MCF 10A (cell line): ENCODE data around the gene GPR75. TPM values are rescaled to one million over a fixed set of nuclear protein-coding genes. Genes with fewer than 3 reads are reported as not detected.

Source experiments
- BruUV-seq: library from RNA; stranded (reverse); fragments of 400-500 nt; replicated peaks from 2 replicates; lab custom pipeline; 2021; lab: Mats Ljungman, UMichigan
- CTCF ChIA-PET: fragments of 300-600 bp; sonication (Branson Sonifier 250); formaldehyde crosslinking; extraction: SDS; loops from one replicate; lab custom pipeline; 2021; ENCODE audit warnings: antibody characterized with exemption, inconsistent platforms; lab: Yijun Ruan, JAX
- POLR2A ChIA-PET: fragments of 300-600, 350-650 bp; sonication (Branson Sonifier 250); formaldehyde crosslinking; extraction: SDS; loops from one replicate; lab custom pipeline; 2020; ENCODE audit warnings: antibody characterized with exemption, inconsistent platforms; lab: Yijun Ruan, JAX
- DNase-seq: peaks from one replicate; pipeline ENCODE4 v3.0.0-alpha.2; 2018; ENCODE audit not compliant: unreplicated experiment
- H3K27ac Mint-ChIP-seq: one replicate; pipeline ENCODE4 v1.8.0; 2022; ENCODE audit warnings: mild to moderate bottlenecking, low read depth, mixed read lengths; ENCODE audit not compliant: unreplicated experiment
- H3K27me3 Mint-ChIP-seq: one replicate; pipeline ENCODE4 v1.8.0; 2022; ENCODE audit warnings: mixed read lengths; ENCODE audit not compliant: insufficient read depth, unreplicated experiment
- H3K36me3 Mint-ChIP-seq: one replicate; pipeline ENCODE4 v1.8.0; 2022; ENCODE audit warnings: mild to moderate bottlenecking, moderate library complexity, mixed read lengths; ENCODE audit not compliant: insufficient read depth, unreplicated experiment
- H3K4me1 Mint-ChIP-seq: one replicate; pipeline ENCODE4 v1.8.0; 2022; ENCODE audit warnings: mixed read lengths; ENCODE audit not compliant: insufficient read depth, unreplicated experiment
- H3K4me3 Mint-ChIP-seq: one replicate; pipeline ENCODE4 v1.8.0; 2022; ENCODE audit warnings: mild to moderate bottlenecking, moderate library complexity, mixed read lengths; ENCODE audit not compliant: unreplicated experiment
- H3K9me3 Mint-ChIP-seq: one replicate; pipeline ENCODE4 v1.8.0; 2022; ENCODE audit warnings: mixed read lengths; ENCODE audit not compliant: unreplicated experiment
- CTCF ChIP-seq: fragments of 200-600 bp; IDR thresholded peaks from one replicate; pipeline ENCODE4 v1.8.0; 2022; ENCODE audit warnings: antibody characterized with exemption, mild to moderate bottlenecking; ENCODE audit not compliant: unreplicated experiment
- intact Hi-C: fragments of 100-400 bp; cut with micrococcal nuclease; formaldehyde crosslinking; loops from 2 replicates; pipeline ENCODE4 v1.14.1; 2022
- total RNA-seq: library from RNA; stranded (reverse); gene quantifications from 2 replicates; pipeline ENCODE4 v1.2.3, GENCODE V29; 2022

Gene GPR75
- total RNA-seq, 1 experiment from 2014 or later: 4.0 TPM

GRCh38 chr2:53901192-53901591, 41.4 kb upstream of the GPR75 start:
- no peak overlapping the region for H3K27ac Mint-ChIP-seq
- H3K36me3 Mint-ChIP-seq: peaks cover 75% of the 10 kb centered on the region
- TF ChIP-seq CTCF: no peak
- ChIA-PET CTCF (no interaction called here), POLR2A (interaction anchor here (0.6 kb wide), 1 partner anchor 32 kb away, joined by 3 read pairs; no protein-coding TSS in a partner anchor)
- BruUV-seq: no TSS peak
- no peaks in the 10 kb centered on the region for H3K9me3 Mint-ChIP-seq
- no peak for DNase-seq
- no peaks in the 10 kb centered on the region for H3K27me3 Mint-ChIP-seq
- H3K4me1 Mint-ChIP-seq: peaks cover 10% of the 10 kb centered on the region
- no peak overlapping the region for H3K4me3 Mint-ChIP-seq
- intact Hi-C loops: no loop called here

DNA sequence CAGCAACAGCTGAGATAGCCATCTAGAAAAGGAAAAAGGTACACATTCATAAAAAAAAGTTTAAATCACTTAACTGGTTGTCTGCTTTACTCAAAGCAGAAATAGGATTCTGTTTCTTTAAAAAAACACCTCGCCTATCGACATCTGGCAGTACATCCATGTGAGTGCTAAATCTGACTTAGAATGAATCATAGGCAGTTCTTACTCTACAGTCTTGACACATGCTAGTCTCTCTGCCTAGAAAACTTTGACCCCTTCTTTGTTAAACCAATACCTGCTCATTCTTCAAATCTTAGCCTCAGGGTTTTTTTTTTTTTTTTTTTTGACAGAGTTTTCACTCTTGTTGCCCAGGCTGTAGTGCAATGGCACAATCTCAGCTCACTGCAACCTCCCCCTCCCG, 37.1 kb upstream of the GPR75 start:
- TF ChIP-seq CTCF: no peak
- no TSS peak for BruUV-seq
- POLR2A ChIA-PET: interaction anchor here (0.6 to 1.4 kb wide), 5 partner anchors 13 to 148 kb away, joined by 3 to 5 read pairs (median 3); partner anchors contain the start of genes CHAC2 and ERLEC1
- Mint-ChIP-seq H3K36me3 (peaks cover 85% of the 10 kb centered on the region), H3K27me3 (no peaks in the 10 kb centered on the region), H3K27ac (peak overlapping the region; percentile 63), H3K4me3 (no peak overlapping the region), H3K9me3 (no peaks in the 10 kb centered on the region), H3K4me1 (peaks cover 10% of the 10 kb centered on the region)
- CTCF ChIA-PET: interaction anchor here (0.8 kb wide), 1 partner anchor 10 kb away, joined by 3 read pairs; no protein-coding TSS in a partner anchor
- peak; percentile 85 for DNase-seq
- intact Hi-C loops: no loop called here

DNA sequence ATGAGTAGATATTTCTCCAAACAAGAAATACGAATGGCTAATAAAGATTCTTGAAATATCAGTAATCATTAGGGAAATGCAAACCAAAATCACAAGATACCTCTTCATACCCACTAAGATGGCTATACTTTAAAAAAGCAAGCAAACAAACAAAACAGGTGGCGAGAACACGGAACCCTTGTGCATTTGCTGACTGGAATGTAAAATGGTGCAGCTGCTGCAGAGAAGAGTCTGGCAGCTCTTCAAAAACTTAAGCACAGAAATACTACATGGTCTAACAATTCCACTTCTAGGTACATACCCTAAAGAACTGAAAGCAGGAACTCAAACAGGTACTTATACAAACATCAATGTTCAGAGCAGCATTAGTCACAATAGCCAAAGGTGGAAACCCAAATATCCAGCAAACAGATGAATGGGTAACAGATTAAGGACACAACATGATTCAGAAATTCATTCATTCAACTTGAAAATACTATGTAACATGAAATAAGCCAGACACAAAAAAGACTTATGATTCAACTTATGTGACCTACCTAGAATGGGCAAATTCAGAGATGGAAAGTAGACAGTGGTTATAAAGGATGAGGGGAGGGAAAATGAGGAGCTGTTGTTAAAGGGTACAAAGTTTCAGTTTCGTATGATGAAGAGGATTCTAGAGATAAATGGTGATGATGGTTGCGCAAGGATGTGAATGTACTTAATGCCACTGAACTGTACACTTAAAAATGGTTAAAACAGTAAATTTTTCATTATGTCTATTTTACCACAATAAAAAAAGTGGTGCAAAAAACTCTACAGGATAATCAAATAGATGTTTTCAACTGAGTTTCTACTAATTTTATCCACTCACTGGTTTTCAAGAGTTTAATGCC, 26.9 kb upstream of the GPR75 start:
- no peak for TF ChIP-seq CTCF
- no peak overlapping the region for H3K4me3 Mint-ChIP-seq
- H3K4me1 Mint-ChIP-seq: no peaks in the 10 kb centered on the region
- ChIA-PET CTCF (interaction anchor here (0.6 to 1.4 kb wide), 2 partner anchors 12 to 52 kb away, joined by 3 read pairs; no protein-coding TSS in a partner anchor), POLR2A (no interaction called here)
- no peaks in the 10 kb centered on the region for H3K27me3 Mint-ChIP-seq
- H3K36me3 Mint-ChIP-seq: peaks cover 85% of the 10 kb centered on the region
- DNase-seq: no peak
- no TSS peak for BruUV-seq
- H3K27ac Mint-ChIP-seq: no peak overlapping the region
- intact Hi-C loops: no loop called here
- no peaks in the 10 kb centered on the region for H3K9me3 Mint-ChIP-seq

DNA sequence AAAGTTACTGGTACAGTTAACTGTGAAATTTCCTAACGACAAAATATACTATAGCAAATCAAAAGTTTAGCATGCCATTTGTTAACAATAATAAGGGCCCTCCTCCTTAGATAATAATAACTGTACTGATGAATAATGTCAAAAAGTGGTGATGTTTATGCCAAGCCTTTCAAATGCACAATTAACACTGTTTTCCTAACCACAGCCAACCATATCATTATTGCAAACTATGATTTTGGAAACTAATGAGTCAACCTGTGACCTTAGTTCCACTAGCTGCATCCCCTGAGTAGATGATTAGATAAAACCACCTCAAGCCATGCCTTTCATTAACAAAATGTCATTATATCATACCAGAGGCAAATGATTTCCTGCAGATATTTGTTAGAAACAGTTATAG, 25.1 kb upstream of the GPR75 start:
- ChIA-PET CTCF (interaction anchor here (0.6 kb wide), 1 partner anchor 363 kb away, joined by 3 read pairs; no protein-coding TSS in a partner anchor), POLR2A (no interaction called here)
- no peaks in the 10 kb centered on the region for H3K27me3 Mint-ChIP-seq
- H3K9me3 Mint-ChIP-seq: no peaks in the 10 kb centered on the region
- H3K4me3 Mint-ChIP-seq: no peak overlapping the region
- no peak for DNase-seq
- intact Hi-C loops: no loop called here
- BruUV-seq: no TSS peak
- no peak for TF ChIP-seq CTCF
- peaks cover 6% of the 10 kb centered on the region for H3K4me1 Mint-ChIP-seq
- no peak overlapping the region for H3K27ac Mint-ChIP-seq
- H3K36me3 Mint-ChIP-seq: peaks cover 73% of the 10 kb centered on the region
